ENCODE measurements around the gene ATP2B1.
"Not testable (repeated sequence)": the region's sequence is repeated elsewhere in the genome, so short reads cannot be mapped to it uniquely, and the experiment has no call there.

The ATP2B1 gene

GRCh38 chr12:89708565-89709156, at the start of gene ATP2B1:
Gene ATP2B1, minus strand, starts transcription at chr12:89708838. Its CDS starts 52,952 bp downstream, at chr12:89655886.
- DNase-seq (ENCODE audit: low spot score), result peak; percentile 81

- DNase-seq (ENCODE audit: low spot score), result not testable (repeated sequence)
These were observed 49.3 kb upstream of the ATP2B1 start for GRCh38 chr12:89757987-89758386.

GRCh38 chr12:89756585-89757398, 48.2 kb upstream of the ATP2B1 start:
- DNase-seq (ENCODE audit: low spot score), result no peak

- no peak for DNase-seq (ENCODE audit: low spot score)
These were observed 47.6 kb upstream of the ATP2B1 start for GRCh38 chr12:89756194-89756584.

DNA sequence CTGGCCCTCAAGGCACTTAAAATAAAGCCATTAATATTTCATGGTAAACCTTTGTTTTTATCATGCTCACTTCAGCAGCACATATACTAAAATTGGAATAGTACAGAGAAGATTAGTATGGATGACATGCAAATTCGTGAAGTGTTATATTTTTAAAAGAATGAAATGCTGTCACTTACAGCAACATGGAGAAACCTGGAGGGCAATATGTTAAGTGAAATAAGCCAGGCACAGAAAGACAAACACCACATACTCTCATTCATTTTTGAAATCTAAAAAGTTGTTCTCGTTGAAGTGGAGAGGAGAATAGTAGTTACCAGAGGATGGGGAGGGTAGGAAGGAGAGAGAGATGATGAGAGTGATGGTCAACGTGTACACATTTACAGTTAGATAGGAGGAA, 45.4 kb upstream of the ATP2B1 start:
- no peak for DNase-seq (ENCODE audit: low spot score)

GRCh38 chr12:89752341-89752740, 43.7 kb upstream of the ATP2B1 start:
- no peak for DNase-seq (ENCODE audit: low spot score)

- DNase-seq (ENCODE audit: low spot score), result no peak
These were observed 42.0 kb upstream of the ATP2B1 start for GRCh38 chr12:89750389-89751351.

DNA sequence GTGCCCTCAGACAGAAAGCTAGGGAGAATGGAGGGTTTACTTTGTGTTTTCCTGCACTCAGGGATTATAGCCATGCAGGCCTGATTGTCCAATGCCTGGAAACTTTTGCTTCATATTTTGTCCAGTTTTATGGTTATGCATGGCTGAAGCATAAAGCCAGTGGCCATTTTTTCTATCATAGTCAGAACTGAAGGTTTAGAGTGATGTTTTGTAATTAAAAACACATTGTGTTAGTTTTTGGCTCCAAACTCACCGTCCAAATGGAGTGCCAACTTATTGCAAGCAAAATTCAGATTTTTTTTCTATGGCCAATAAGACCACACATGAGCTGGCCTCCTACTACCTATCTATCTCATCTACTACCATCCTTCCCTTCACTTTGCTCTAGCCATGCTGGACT, 40.2 kb upstream of the ATP2B1 start:
- DNase-seq (ENCODE audit: low spot score), result no peak

- DNase-seq (ENCODE audit: low spot score), result no peak
These were observed 36.6 kb upstream of the ATP2B1 start for GRCh38 chr12:89745286-89745685.

- no peak for DNase-seq (ENCODE audit: low spot score)
These were observed 33.8 kb upstream of the ATP2B1 start for GRCh38 chr12:89742337-89743022.

GRCh38 chr12:89740943-89741342, 32.3 kb upstream of the ATP2B1 start:
- no peak for DNase-seq (ENCODE audit: low spot score)

DNA sequence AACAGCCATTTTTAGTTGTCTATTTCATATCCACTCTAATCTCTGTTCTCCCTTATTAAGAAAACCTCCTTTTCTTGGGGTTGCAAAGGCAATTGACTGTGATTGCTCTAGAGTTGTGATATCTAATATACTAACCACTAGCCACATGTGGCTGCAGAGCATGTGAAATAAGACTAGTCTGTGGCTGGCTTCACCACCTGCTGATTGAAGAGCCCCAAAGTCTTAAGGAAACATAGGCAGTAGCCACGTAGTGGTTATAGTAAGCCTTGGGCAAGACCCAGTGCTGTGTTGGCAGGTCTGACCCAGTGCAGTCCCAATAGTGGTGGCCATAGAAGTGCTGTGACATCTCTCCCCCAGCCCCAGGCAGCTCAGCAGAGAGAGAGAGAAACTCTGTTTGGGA, 28.4 kb upstream of the ATP2B1 start:
- DNase-seq (ENCODE audit: low spot score), result no peak

DNA sequence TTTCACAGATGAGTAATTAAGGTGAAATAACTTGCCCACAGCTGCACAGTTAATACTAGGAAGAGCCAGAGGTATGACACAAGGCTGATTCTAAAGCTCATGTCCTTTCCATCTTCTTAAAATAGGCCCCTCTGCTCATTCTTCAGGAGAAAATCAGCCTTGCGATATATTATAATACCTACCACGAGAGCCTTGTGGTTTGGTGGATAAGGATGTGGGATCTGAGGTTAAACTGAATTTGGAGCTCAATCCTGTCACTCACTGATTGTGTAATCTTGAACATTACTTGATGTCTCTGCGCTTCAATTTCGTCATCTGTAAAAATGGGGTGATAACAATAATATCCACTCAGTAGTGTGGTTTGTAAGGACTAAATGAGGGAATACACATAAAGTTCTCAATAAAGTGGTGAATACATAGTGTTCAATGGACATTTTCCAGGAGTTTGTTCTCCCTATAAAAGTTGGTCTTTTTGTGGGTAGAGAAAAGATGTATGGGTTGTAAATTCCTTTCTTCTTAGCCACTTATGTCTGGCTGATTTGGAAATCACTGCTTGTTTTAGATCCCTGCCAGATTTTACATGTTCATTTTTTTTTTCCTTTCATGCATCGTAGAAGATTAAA, 25.1 kb upstream of the ATP2B1 start:
- DNase-seq (ENCODE audit: low spot score), result no peak

DNA sequence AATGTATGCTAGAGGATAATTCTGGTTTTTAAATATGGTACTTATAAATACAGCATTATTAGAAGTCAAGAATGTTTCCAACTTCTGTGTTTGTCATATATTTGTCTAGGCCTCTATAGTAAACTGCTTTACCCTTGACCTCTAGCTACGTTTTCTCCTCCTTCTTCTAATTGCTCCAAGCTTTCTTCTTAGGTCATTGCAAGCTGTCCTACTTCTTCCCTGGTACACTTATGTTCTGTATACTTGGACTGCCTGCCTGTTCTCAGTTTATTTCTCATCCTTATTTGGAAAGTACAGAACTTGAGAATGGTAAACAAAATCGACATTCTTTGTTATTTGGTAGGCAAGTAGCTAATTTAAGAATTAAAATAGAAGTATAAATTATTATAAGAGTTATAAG, 23.9 kb upstream of the ATP2B1 start:
- DNase-seq (ENCODE audit: low spot score), result no peak

DNA sequence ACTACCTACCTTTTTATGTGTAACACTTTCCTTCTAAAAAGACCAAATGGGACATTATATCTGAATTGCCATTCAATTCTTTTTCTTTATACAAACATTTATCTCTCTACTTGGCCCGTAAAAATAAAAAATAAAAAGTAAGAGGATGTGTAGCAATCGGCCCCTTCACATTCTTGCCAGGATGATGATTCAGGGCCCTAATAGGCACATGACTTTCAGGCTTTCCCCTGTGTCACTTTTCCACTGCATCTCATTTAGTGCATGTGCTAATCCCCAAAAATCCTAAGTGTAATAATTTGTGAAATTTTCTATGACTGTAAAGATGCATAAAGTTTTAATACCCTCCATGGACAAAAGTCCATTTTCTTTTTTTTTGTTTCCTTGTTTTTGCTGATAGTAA, 23.0 kb upstream of the ATP2B1 start:
- DNase-seq (ENCODE audit: low spot score), result no peak

DNA sequence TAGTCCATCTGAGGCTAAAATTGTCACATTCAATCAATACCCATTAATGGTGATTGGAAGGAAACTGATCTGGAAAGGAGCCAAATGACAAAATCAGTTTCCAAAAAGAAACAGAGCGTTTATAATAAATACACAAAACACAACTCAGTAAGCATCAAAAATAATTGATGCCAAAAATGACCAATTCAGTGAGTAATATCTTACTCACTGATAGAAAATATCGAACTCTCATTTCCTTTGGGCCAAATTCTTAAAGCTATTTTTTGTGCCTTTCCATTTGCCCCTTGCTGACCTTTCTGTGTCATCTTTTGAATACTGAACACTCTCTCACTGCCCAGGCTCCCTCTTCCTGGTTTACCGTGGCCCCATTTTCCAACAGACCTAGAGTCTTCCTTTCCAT, 22.5 kb upstream of the ATP2B1 start:
- DNase-seq (ENCODE audit: low spot score), result no peak

DNA sequence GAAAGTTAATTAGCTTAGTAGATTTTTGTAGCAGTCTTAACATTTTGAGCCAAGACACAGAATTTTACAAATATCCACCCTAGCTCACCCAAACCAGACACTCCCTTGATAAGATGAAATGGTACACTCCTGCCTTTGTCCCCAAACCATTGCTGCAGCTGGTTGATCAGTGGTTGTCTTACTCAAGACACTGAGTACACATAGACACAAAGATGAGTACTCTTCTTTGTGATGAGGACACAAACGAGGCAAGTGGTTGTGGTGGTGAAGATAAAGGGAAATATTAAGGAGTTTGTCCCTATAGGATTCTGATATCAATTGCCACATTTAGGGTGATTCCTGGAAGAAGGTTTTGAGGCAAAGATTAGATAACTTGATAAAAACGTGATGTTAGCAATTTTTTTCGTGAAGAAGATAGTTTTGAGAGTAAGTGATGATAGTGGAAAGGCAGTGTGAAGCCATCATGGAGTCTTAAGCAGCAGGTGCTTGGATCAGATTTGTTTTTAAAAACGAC, 21.4 kb upstream of the ATP2B1 start:
- DNase-seq (ENCODE audit: low spot score), result no peak

DNA sequence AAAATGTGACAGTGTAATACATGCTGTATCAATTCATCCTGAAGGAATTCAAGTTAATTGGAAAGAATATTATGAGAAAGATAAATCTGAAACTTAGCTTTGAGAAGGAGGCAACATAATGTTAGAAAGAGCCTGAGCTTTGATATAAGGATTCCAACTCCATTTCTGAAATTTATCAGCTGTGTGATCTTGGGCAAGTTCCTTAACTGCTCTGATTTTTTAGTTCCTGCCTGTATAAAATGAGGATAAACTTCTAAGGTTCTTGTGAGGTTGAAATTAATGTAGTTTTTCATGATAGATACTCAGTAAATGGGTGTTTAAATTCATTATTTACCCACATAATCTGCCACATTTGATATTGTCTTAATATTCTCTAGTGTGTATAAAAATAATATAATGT, 14.6 kb upstream of the ATP2B1 start:
- DNase-seq (ENCODE audit: low spot score), result no peak

GRCh38 chr12:89721291-89721987, 12.8 kb upstream of the ATP2B1 start:
- DNase-seq (ENCODE audit: low spot score), result no peak

GRCh38 chr12:89717759-89718523, 9.3 kb upstream of the ATP2B1 start:
- no peak for DNase-seq (ENCODE audit: low spot score)

Data from cerebellar cortex (tissue), 1 donor.